ENCODE results near the gene ABI3.

GRCh38 chr17:49255125-49255524 lies 44.6 kb downstream of the ABI3 start:
- TF ChIP-seq POLR2A (IDR thresholded peaks at IDR 0.05): no peak
- no peak for TF ChIP-seq CTCF (IDR thresholded peaks at IDR 0.05)
- TF ChIP-seq POLR2AphosphoS5 (IDR thresholded peaks at IDR 0.05): no peak

All from stomach (tissue), 4 donors.